Measurements from ENCODE around the gene SEPTIN5. TPM values are rescaled to one million over a fixed set of nuclear protein-coding genes. Genes with fewer than 3 reads are reported as not detected.

SEPTIN5 gene
- total and polyA plus RNA-seq, 12 donors = 56.5 to 218 (median 143) TPM

DNA sequence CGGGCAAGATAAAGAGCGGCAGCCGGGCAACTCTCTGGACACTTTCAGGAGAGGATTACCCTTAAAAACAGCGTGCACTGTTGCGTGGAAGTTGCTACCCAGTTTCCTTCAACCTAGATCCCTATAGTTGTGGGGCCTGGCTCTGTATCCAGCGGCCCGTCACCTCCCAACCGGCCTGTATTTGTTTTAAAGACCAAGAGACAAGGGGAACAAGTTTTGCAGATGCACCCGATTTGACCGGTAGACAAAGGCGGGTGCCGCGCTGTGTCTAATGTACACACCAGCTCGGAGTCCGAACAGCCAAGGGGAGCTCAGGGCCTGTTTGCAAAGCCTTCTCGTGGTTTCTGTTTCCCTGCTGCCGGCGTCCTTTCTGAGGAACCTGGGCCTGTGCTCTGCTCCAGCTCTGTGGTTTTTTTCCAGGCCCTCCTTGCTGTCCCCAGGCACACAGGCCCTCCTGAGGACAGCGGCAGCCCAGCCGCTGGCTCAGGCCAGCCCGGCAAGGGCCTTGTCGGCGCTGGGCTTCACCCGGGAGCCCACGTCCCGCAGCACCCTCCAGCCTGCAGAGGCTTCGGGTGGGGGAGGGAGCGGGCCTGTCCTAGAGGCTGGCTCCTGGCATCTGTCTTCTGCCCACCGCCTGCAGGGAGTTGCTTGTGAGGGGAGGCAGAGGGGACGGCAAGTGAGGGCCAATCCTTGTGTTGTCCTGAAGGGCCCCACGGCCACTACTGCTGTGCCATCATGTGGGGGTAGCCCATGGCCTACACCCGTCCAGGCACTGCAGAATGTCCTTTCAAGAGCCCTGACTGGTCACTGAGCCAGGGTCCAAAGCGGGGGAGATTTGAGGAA lies 47.6 kb downstream of the SEPTIN5 start:
- Histone ChIP-seq H3K27me3 (peaks cover 76 to 94% (median 92%) of the 10 kb centered on the region in 7 donors), H3K4me1 (peaks cover 10 to 34% (median 19%) of the 10 kb centered on the region in 9 donors), H3K27ac (no peak overlapping the region), H3K36me3 (no peaks in the 10 kb centered on the region), H3K4me3 (no peak overlapping the region), H3K9me3 (no peaks in the 10 kb centered on the region)
- ATAC-seq (no peak), DNase-seq (no peak)
- TF ChIP-seq, protein P1, sequence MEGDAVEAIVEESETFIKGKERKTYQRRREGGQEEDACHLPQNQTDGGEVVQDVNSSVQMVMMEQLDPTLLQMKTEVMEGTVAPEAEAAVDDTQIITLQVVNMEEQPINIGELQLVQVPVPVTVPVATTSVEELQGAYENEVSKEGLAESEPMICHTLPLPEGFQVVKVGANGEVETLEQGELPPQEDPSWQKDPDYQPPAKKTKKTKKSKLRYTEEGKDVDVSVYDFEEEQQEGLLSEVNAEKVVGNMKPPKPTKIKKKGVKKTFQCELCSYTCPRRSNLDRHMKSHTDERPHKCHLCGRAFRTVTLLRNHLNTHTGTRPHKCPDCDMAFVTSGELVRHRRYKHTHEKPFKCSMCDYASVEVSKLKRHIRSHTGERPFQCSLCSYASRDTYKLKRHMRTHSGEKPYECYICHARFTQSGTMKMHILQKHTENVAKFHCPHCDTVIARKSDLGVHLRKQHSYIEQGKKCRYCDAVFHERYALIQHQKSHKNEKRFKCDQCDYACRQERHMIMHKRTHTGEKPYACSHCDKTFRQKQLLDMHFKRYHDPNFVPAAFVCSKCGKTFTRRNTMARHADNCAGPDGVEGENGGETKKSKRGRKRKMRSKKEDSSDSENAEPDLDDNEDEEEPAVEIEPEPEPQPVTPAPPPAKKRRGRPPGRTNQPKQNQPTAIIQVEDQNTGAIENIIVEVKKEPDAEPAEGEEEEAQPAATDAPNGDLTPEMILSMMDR (IDR thresholded peaks at IDR 0.05) = no peak
- 76 to 78% methylated on average over 33 of the region's 33 CpGs for WGBS, 2 donors
- intact Hi-C loops (cut with DNase I) = no loop called here

- Histone ChIP-seq H3K27me3 (peaks cover 79 to 94% (median 93%) of the 10 kb centered on the region in 7 donors), H3K36me3 (no peaks in the 10 kb centered on the region), H3K9me3 (no peaks in the 10 kb centered on the region), H3K27ac (no peak overlapping the region), H3K4me1 (peaks cover 15 to 36% (median 23%) of the 10 kb centered on the region in 9 donors), H3K4me3 (no peak overlapping the region)
- intact Hi-C loops (cut with DNase I) = no loop called here
- WGBS, 2 donors = 69 to 74% methylated on average over 34 of the region's 34 CpGs
- DNase-seq = no peak
- no peak for ATAC-seq
- TF ChIP-seq, protein P1 (IDR thresholded peaks at IDR 0.05) = no peak
Measured at GRCh38 chr22:19762568-19763457, 48.5 kb downstream of the SEPTIN5 start.

DNA sequence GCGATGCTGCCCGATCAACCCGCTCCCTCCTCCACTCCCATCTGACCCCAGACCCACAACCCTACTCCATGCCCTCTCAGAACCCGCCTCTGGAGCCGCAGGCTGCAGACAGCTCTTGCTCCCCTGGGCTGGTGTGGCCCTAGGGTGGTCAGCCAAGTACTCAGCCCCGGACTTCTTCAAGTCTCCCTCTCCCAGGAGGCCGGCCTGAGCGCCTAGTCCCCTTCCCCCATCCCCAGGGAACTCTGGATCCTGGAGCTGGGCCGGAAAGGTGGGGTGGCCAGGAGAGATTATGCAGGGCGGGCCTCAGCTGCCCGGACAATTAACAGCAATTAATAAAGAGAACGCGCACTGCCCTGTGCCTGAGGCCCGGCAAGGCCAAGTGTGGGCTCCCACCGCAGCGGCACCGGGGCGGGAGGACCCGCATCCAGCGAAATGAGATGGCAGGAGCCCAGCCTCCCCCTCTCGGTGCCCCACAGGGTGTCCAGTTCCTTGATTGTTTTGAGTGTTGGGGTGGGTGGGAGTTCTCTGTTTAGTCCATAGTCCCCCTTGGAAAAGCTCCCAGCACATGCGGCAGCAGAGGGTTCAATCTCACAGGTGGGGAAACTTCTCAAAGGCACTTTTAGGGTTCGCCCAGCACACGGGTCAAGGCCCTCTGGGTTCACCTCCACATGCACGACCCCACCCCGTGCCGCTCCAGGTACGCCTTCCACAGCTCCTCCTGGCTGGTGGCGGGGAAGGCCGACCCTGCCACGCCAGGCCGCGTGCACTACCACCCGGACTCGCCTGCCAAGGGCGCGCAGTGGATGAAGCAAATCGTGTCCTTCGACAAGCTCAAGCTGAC lies 49.4 kb downstream of the SEPTIN5 start:
- ATAC-seq = no peak
- DNase-seq = no peak
- 37 to 42% methylated on average over 39 of the region's 39 CpGs for WGBS, 2 donors
- intact Hi-C loops (cut with DNase I) = no loop called here
- no peaks in the 10 kb centered on the region for H3K36me3 ChIP-seq
- no peaks in the 10 kb centered on the region for H3K9me3 ChIP-seq
- H3K4me1 ChIP-seq = peaks cover 15 to 42% (median 31%) of the 10 kb centered on the region in 9 donors
- H3K27me3 ChIP-seq = peaks cover 81 to 94% (median 93%) of the 10 kb centered on the region in 7 donors
- H3K4me3 ChIP-seq = no peak overlapping the region
- H3K27ac ChIP-seq = no peak overlapping the region
- TF ChIP-seq, protein P1 (IDR thresholded peaks at IDR 0.05) = no peak

DNA sequence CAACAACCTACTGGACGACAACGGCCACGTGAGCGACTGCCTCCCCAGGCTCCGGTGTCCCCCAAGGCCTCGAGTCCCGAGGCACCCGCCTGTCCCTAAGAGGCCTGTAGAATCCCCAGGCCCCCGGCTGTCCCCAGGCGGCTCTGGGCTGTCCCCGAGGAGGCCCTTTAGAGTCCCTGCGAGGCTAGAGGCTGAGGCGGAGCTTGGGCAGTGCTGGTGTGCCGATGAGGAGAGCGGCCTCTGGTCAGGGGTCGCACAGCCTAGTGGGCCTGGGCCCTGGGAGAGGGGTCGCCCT lies 49.9 kb downstream of the SEPTIN5 start:
- no peak for ATAC-seq
- Histone ChIP-seq H3K4me1 (peaks cover 15 to 38% (median 29%) of the 10 kb centered on the region in 9 donors), H3K9me3 (no peaks in the 10 kb centered on the region), H3K36me3 (no peaks in the 10 kb centered on the region), H3K4me3 (no peak overlapping the region), H3K27me3 (peaks cover 81 to 94% (median 93%) of the 10 kb centered on the region in 7 donors), H3K27ac (no peak overlapping the region)
- intact Hi-C loops (cut with DNase I) = no loop called here
- WGBS, 2 donors = 58% methylated on average over 17 of the region's 17 CpGs
- TF ChIP-seq, protein P1 (IDR thresholded peaks at IDR 0.05) = no peak
- DNase-seq = no peak
